C4-2B (cell line): ENCODE data around the gene LILRB4.

Experiments used
- H3K27ac ChIP-seq: fragments of 450-650 bp; 2 replicates; pipeline ENCODE4 v1.5.1; 2017
- ZFX ChIP-seq: fragments of 450-650 bp; IDR thresholded peaks from 2 replicates; pipeline ENCODE4 v1.6.1; 2017
- TF ChIP-seq, protein P1 (sequence below): fragments of 450-650 bp; conservative IDR thresholded peaks from 2 replicates; pipeline ENCODE4 v1.5.1; 2017; ENCODE audit warnings: mild to moderate bottlenecking

LILRB4 gene

DNA sequence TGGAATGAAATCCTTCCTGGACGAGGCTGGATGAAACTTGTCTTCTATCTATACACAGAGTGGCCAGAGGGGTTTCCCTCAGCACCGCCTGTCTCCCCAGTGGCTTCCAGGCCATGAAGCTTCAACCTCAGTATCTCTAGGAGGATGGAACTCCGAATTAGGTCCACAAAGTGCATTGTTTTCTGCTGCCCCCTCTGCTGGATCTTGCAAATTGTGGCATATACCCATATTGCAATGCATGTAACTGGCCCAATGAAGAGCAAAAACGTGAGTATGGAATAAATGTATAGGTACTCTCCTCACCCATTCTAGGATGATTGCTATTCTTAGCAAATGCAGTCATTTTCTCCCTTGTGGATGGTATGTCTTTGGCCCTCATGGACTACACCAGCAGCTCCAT is 14.7 kb upstream of the LILRB4 start:
- no peak overlapping the region for H3K27ac ChIP-seq
- TF ChIP-seq, protein P1, sequence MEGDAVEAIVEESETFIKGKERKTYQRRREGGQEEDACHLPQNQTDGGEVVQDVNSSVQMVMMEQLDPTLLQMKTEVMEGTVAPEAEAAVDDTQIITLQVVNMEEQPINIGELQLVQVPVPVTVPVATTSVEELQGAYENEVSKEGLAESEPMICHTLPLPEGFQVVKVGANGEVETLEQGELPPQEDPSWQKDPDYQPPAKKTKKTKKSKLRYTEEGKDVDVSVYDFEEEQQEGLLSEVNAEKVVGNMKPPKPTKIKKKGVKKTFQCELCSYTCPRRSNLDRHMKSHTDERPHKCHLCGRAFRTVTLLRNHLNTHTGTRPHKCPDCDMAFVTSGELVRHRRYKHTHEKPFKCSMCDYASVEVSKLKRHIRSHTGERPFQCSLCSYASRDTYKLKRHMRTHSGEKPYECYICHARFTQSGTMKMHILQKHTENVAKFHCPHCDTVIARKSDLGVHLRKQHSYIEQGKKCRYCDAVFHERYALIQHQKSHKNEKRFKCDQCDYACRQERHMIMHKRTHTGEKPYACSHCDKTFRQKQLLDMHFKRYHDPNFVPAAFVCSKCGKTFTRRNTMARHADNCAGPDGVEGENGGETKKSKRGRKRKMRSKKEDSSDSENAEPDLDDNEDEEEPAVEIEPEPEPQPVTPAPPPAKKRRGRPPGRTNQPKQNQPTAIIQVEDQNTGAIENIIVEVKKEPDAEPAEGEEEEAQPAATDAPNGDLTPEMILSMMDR = no peak
- no peak for TF ChIP-seq ZFX

DNA sequence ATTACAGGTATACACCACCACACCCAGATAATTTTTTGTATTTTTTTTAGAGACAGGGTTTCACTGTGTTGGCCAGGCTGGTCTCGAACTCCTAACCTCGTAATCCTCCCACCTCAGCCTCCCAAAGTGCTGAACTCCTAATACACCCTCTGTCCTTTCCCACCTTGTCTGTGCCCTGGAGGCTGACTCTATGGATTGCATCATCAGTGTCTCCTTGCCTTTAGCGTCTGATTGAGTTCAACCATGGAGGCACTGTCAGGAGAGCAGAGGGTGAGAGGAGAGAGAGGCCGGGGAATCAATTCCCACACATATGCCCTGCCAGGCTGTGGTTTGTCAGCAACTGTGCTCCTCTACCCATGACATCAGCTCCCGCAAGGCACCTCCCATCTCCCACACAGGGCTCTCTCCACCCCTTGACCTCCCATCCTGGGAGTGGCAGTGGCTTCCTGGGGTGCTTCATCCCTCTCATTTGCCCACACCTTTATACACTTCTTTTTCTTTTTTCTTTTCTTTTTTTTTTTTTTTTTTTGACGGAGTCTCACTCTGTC is 12.6 kb upstream of the LILRB4 start:
- TF ChIP-seq, protein P1 = no peak
- no peak for TF ChIP-seq ZFX
- H3K27ac ChIP-seq = no peak overlapping the region

- no peak for TF ChIP-seq ZFX
- TF ChIP-seq, protein P1 = peak; percentile 82
- no peak overlapping the region for H3K27ac ChIP-seq
Measured at GRCh38 chr19:54653181-54653809, 9.5 kb upstream of the LILRB4 start.

DNA sequence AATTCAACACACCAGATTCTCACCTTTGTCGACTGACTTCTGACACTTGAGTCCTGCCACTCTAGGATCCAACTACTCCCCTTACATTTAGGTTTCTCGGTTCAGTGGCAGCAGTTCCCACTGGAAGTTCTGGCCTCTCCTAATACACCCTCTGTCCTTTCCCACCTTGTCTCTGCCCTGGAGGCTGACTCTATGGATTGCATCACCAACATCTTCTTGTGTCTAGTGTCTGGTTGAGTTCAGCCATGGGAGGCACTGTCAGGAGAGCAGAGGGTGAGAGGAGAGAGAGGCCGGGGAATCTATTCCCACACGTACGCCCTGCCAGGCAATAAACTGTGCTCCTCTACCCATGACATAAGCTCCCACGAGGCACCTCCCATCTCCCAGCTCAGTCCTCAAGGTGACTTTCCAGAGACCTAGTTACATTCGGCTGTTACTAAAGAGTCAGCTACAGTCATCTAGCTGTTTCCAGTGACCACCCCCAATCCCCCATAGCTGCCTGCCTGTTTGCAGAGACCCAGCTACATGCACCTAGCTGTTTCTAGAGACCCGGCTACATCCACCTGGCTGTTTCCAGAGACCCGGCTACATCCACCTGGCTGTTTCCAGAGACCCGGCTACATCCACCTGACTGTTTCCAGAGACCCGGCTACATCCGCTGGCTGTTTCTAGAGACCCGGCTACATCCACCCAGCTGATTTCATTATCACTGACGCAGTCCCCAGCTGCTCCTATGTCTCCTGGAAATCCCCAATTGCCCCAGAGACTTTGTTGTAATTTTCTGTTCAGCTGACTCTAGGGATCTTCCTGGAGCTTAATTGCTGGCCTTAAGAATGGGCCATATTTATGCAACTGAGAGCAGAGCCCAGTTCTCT is 8.1 kb upstream of the LILRB4 start:
- no peak for TF ChIP-seq ZFX
- TF ChIP-seq, protein P1 = no peak

GRCh38 chr19:54659300-54659699 is 3.5 kb upstream of the LILRB4 start:
- no peak overlapping the region for H3K27ac ChIP-seq
- TF ChIP-seq ZFX = no peak
- TF ChIP-seq, protein P1 = no peak

More for the DNA sequence above, 8.1 kb upstream of the LILRB4 start:
- no peak overlapping the region for H3K27ac ChIP-seq

DNA sequence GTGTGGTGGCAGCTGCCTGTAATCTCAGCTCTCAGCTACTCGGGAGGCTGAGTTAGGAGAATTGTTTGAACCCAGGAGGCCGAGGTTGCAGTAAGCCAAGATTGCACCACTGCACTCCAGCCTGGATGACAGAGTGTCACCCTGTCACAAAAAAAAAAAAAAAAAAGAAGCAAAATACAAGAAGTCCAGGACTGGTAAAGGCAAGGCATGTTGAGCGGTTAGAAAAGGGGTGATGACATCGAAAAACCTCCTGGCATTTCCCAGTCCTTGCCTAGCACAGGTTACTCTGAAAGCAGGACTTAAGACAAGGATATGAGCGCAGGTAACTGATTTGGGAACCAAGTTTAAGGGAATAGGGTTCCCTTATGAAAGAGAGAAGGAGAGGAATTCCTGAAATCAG is 2.5 kb upstream of the LILRB4 start:
- TF ChIP-seq, protein P1 = no peak
- TF ChIP-seq ZFX = no peak
- H3K27ac ChIP-seq = no peak overlapping the region

DNA sequence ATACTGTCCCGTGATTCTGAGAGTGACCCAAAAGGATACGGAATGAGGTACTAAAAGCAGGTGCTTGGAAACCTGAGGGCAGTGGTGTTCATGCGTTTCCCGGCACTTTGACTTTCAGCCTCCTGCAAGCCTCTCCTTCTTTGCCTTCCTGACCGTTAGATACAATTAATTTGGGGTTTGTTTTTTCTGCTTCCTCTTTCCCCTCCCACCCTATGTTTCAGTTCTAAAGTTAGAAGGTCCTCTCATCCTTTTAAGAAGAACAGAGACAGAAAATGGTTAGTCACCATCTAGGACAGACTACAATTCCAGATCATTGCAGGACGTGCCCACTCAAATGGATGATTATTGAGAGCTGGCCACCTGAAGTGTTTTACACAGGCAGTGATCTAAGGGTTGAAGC is 1.8 kb upstream of the LILRB4 start:
- H3K27ac ChIP-seq = no peak overlapping the region
- TF ChIP-seq, protein P1 = no peak
- no peak for TF ChIP-seq ZFX
